DOHH2 (cell line): ENCODE results near the gene CHIC2.
"Not testable (repeated sequence)": the region's sequence is repeated elsewhere in the genome, so short reads cannot be mapped to it uniquely, and the experiment has no call there.

Source experiments
- CTCF ChIP-seq: fragments of 200-600 bp; sonication (generic); IDR thresholded peaks from one replicate; pipeline ENCODE4 v1.5.1; 2014; ENCODE audit warnings: antibody characterized with exemption, mild to moderate bottlenecking, low read depth, low read length; ENCODE audit not compliant: poor library complexity, severe bottlenecking
- EZH2phosphoT487 ChIP-seq: fragments of 200-600 bp; sonication (generic); IDR thresholded peaks from 2 replicates; pipeline ENCODE4 v1.6.1; 2017; ENCODE audit warnings: borderline replicate concordance, mild to moderate bottlenecking, antibody characterized with exemption, low read length, moderate library complexity, mixed read lengths

DNA sequence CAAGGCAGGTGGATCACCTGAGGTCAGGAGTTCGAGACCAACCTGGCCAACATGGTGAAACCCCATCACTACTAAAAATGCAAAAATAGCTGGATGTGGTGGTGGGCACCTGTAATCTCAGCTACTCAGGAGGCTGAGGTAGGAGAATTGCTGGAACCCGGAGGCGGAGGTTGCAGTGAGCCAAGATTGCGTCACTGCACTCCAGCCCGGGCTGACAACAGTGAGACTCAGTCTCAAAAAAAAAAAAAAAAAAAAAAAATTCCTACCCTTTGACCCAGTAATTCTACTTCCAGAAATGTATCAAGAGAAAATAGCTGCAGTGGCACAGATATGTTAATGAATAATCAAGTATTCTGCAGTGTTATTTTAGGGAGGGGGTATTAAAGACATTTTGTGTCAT is 11.1 kb downstream of the CHIC2 start:
- not testable (repeated sequence) for TF ChIP-seq CTCF, EZH2phosphoT487
